Measurements from ENCODE around the gene EGR1.
"Not testable (repeated sequence)": the region's sequence is repeated elsewhere in the genome, so short reads cannot be mapped to it uniquely, and the experiment has no call there.

Gene EGR1

DNA sequence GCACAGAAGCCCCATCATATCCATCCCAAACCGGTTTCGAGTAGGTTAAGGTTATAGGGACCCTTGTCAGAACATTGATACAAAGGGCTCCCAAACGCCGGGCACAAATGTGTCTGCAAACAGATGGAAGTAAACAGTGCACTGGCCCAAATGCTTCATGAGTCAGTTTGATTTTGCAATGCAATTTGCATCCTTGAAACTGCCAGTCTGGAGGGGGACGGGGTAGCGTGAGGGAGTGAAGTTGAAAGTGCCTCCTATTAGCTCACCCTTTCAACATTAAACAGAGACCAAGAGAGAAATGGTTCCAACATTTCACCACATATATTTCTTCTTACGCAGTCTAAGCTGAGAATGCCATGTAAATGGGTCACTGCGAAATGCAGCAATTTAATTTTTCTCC is 42.2 kb downstream of the EGR1 start:
- DNase-seq (ENCODE audit: low spot score), result not testable (repeated sequence)

DNA sequence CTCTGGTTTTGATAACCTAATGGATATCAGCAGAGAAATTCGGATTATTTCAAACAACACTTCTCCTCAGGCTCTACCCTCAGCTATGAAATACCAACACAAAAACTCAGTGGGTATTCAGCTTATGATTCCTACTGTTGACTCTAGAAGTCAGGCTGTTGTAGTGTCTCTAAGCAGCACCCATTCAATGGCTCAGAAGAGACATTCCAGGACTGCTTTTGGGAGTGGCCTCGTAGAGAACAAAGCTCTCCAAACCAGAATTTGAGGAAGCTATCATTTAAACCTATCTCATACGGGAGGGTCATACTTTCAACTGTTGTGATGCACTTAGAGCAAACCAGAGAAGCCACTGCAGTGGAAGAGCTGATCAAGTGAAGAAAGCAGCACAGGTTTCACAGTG is 43.7 kb downstream of the EGR1 start:
- no peak for DNase-seq (ENCODE audit: low spot score)

- DNase-seq (ENCODE audit: low spot score), result no peak
Observed at GRCh38 chr5:138514021-138514420, 48.7 kb downstream of the EGR1 start.

DNA sequence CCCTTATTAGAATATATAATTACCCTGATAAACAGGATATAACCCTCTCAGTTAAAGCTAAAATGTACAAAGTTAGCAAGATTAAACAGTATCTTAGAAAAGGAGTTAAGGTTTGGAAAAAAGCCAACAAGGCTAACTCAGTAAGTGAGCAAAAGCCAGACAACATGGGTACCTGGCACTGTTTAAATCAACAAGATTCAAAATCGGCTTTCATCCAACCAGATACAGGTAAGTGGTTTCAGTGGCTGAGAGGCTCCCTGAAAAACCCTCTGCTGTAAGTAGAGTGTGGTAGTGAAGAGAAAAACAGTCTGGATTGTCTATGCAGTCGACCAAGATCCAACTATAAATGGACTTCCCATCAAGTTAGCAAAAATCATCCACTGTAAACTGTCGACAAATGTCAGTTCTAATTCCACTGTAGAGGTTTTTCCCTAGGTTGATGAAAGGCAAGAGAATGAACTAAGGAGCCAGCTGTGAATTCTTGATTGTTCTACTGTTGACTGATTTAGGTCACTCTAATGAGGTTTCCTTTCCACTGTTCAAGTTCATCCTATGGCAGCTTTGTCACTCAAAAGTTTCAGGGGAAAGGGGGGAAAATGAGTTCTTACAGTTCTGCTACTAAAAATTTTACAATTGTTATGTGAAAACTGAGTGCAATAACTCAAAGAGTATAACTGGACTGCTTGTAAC is 50.4 kb downstream of the EGR1 start:
- no peak for DNase-seq (ENCODE audit: low spot score)

GRCh38 chr5:138517437-138517836 is 52.2 kb downstream of the EGR1 start:
- DNase-seq (ENCODE audit: low spot score), result no peak
